ENCODE measurements around the gene ZNF57.
"Not testable (repeated sequence)": the region's sequence is repeated elsewhere in the genome, so short reads cannot be mapped to it uniquely, and the experiment has no call there.

ZNF57 gene

GRCh38 chr19:2900296-2901252 lies at the start of gene ZNF57:
Gene ZNF57 (plus strand): TSS chr19:2900928. CDS start chr19:2901046, 118 bp downstream.
- peak; percentile 94 to 95 for DNase-seq (ENCODE audit: low read depth in 2 of 2)

- DNase-seq (ENCODE audit: low read depth in 2 of 2): no peak
Observed at GRCh38 chr19:2852598-2852997, 48.1 kb upstream of the ZNF57 start.

- no peak for DNase-seq (ENCODE audit: low read depth in 2 of 2)
Observed at GRCh38 chr19:2853015-2853606, 47.6 kb upstream of the ZNF57 start.

- DNase-seq (ENCODE audit: low read depth in 2 of 2): no peak
Observed at GRCh38 chr19:2854849-2855248, 45.9 kb upstream of the ZNF57 start.

GRCh38 chr19:2856457-2857050 lies 44.2 kb upstream of the ZNF57 start:
- DNase-seq (ENCODE audit: low read depth in 2 of 2): no peak

GRCh38 chr19:2858864-2859263 lies 41.9 kb upstream of the ZNF57 start:
- no peak for DNase-seq (ENCODE audit: low read depth in 2 of 2)

GRCh38 chr19:2863816-2864215 lies 36.9 kb upstream of the ZNF57 start:
- DNase-seq (ENCODE audit: low read depth in 2 of 2): no peak

GRCh38 chr19:2865334-2866100 lies 35.2 kb upstream of the ZNF57 start:
- DNase-seq (ENCODE audit: low read depth in 2 of 2): no peak

GRCh38 chr19:2866495-2867024 lies 34.2 kb upstream of the ZNF57 start:
- DNase-seq (ENCODE audit: low read depth in 2 of 2): no peak

GRCh38 chr19:2867025-2867991 lies 33.4 kb upstream of the ZNF57 start, which contains the start of gene ZNF556:
Gene ZNF556 (plus strand): TSS chr19:2867335. CDS start chr19:2867422, 87 bp downstream.
- DNase-seq (ENCODE audit: low read depth in 2 of 2): no peak

- no peak for DNase-seq (ENCODE audit: low read depth in 2 of 2)
Observed at GRCh38 chr19:2869618-2870017, 31.1 kb upstream of the ZNF57 start.

- DNase-seq (ENCODE audit: low read depth in 2 of 2): not testable (repeated sequence)
Observed at GRCh38 chr19:2872175-2872574, 28.6 kb upstream of the ZNF57 start.

- no peak for DNase-seq (ENCODE audit: low read depth in 2 of 2)
Observed at GRCh38 chr19:2877398-2878331, 23.1 kb upstream of the ZNF57 start.

GRCh38 chr19:2883686-2884439 lies 16.9 kb upstream of the ZNF57 start:
- no peak for DNase-seq (ENCODE audit: low read depth in 2 of 2)

GRCh38 chr19:2885736-2886135 lies 15.0 kb upstream of the ZNF57 start:
- DNase-seq (ENCODE audit: low read depth in 2 of 2): no peak

- no peak for DNase-seq (ENCODE audit: low read depth in 2 of 2)
Observed at GRCh38 chr19:2887391-2887914, 13.3 kb upstream of the ZNF57 start.

- DNase-seq (ENCODE audit: low read depth in 2 of 2): no peak
Observed at GRCh38 chr19:2888731-2889224, 11.9 kb upstream of the ZNF57 start.

- not testable (repeated sequence) for DNase-seq (ENCODE audit: low read depth in 2 of 2)
Observed at GRCh38 chr19:2890531-2890930, 10.2 kb upstream of the ZNF57 start.

Measured in fibroblast of skin of left biceps (primary cell).